ENCODE results near the gene ZNF385A. TPM values are rescaled to one million over a fixed set of nuclear protein-coding genes. Genes with fewer than 3 reads are reported as not detected.
"Not testable (repeated sequence)": the region's sequence is repeated elsewhere in the genome, so short reads cannot be mapped to it uniquely, and the experiment has no call there.

Gene ZNF385A
- total RNA-seq, 1 donor from 2014 or later: 15.6 TPM

DNA sequence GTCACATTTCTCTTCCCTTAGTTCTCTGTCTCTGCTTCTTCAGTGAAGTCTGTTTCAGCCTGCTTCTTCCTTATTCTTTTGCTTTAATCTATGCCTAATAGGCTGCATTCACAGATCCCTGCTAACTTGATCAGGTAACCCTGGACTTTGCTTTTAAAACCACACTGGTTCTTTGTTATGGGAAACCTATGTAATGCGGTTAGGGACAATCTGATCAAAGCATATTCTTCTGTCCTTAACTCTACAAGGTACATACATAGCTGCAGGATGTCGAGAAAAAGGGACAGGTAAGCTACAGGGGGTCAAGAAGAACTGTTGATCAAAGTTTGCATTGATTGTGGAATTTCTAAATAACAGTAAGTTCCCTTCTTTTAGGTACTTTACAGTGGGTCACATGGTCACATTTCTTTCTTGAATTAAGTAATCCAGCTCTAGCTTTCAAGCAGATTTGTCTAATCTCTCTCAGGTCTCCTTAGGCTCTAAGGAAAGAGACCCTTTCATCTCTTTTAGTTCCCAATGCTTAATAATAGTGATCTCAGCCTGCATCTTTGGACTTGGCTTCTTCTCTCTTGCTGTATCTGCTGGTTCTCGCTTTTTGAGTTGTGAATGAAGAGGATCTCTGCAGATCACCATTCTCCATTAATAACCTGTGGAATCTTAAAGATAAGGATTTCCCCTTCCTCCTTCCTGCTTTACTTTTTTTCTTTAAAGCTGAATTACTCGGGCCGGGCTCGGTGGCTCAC is 55.8 kb downstream of the ZNF385A start:
- DNase-seq (ENCODE audit: low spot score, unreplicated experiment): no peak
- Mint-ChIP-seq H3K27me3 (no peaks in the 10 kb centered on the region), H3K36me3 (ENCODE audit: insufficient read depth) (peaks cover 2% of the 10 kb centered on the region), H3K9me3 (ENCODE audit: low read depth) (no peaks in the 10 kb centered on the region), H3K27ac (peak overlapping the region; percentile 50), H3K4me1 (ENCODE audit: low read depth) (peaks cover 24% of the 10 kb centered on the region), H3K4me3 (ENCODE audit: low read depth) (no peak overlapping the region)
- TF ChIP-seq, protein P1, sequence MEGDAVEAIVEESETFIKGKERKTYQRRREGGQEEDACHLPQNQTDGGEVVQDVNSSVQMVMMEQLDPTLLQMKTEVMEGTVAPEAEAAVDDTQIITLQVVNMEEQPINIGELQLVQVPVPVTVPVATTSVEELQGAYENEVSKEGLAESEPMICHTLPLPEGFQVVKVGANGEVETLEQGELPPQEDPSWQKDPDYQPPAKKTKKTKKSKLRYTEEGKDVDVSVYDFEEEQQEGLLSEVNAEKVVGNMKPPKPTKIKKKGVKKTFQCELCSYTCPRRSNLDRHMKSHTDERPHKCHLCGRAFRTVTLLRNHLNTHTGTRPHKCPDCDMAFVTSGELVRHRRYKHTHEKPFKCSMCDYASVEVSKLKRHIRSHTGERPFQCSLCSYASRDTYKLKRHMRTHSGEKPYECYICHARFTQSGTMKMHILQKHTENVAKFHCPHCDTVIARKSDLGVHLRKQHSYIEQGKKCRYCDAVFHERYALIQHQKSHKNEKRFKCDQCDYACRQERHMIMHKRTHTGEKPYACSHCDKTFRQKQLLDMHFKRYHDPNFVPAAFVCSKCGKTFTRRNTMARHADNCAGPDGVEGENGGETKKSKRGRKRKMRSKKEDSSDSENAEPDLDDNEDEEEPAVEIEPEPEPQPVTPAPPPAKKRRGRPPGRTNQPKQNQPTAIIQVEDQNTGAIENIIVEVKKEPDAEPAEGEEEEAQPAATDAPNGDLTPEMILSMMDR (IDR thresholded peaks at IDR 0.05; ENCODE audit: unreplicated experiment): no peak

DNA sequence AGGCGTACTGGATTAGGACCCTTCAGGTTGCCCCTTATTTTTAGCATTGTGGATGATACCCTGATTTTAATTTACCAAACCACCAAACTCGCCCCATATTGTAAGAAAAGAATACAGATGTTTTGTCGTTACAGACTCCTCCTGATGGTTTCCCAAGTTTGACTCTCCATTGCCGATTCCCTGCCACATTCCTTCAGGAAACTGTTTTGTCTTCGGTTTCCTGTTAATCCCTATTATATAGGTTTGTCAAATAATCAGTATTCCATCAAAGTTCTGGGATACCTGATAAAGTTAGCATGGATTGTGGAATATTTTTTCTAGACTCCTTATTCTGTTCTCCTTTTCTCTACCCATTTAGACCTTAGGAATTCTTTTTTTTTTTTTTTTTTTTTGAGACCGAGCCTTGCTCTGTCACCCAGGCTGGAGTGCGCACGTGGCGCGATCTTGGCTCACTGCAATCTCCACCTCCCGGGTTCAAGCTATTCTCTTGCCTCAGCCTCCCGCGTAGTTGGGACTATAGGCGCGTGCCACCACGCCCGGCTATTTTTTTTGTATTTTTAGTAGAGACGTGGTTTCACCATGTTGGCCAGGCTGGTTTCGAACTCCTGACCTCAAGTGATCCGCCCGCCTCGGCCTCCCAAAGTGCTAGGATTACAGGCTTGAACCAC is 59.0 kb downstream of the ZNF385A start:
- DNase-seq (ENCODE audit: low spot score, unreplicated experiment); H3K9me3 Mint-ChIP-seq (ENCODE audit: low read depth); H3K27me3 Mint-ChIP-seq; H3K36me3 Mint-ChIP-seq (ENCODE audit: insufficient read depth): not testable (repeated sequence)
- Mint-ChIP-seq H3K4me1 (ENCODE audit: low read depth) (peaks cover 23% of the 10 kb centered on the region), H3K27ac (peak overlapping the region; percentile 99), H3K4me3 (ENCODE audit: low read depth) (peak overlapping the region; percentile 98)

DNA sequence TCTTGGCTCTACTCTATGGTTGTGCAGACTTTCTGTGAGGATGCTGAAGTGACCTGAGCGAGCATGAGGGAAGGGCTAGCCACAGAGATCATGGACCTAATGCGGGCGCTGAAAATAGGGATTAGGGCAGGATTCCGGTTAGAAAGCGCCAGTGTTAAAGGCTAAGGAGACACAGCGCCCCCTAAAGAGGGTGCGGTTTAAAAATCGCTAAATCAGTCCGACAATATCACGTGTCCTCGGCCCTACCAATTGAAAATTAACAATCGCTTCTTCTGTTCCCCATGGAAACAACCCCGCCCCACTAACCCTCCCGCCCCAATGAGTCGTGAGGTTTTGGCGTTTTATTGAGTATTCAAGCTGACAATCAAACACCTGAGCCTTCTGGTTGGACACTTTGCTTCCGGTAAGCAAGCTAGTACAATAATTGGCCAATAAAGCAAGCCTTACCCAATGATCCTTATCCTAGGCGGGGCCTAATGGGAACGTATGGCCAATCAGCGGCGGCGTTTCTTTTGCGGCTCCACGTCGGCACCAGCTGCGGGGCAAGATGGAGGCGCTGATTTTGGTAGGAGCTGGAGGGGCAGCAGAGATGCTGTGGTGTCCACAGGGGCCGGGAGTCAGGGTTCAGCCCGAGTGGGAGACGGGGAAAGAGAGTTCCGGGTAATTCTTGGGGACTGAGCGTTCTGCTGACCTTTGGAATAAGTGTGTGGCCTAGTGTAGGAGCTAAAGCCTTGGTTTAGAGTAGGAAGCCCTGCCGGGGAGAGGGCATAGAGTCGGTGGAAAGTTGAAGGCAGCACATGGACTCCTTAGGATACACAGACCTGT is 59.7 kb downstream of the ZNF385A start, which contains the start of gene COPZ1:
COPZ1 (plus strand) TSS at position 515 of the 825 bp plus-strand sequence; CDS start at position 548, 33 bp downstream.
- Mint-ChIP-seq H3K4me3 (ENCODE audit: low read depth) (peak within 1 kb of the TSS; percentile 98), H3K27ac (peak within 1 kb of the TSS; percentile 99), H3K36me3 (ENCODE audit: insufficient read depth) (no peaks in the 10 kb centered on the region), H3K9me3 (ENCODE audit: low read depth) (no peaks in the 10 kb centered on the region), H3K27me3 (no peaks in the 10 kb centered on the region), H3K4me1 (ENCODE audit: low read depth) (peaks cover 16% of the 10 kb centered on the region)
- DNase-seq (ENCODE audit: low spot score, unreplicated experiment): peak; percentile 85
- TF ChIP-seq, protein P1 (IDR thresholded peaks at IDR 0.05; ENCODE audit: unreplicated experiment): peak; percentile 75

DNA sequence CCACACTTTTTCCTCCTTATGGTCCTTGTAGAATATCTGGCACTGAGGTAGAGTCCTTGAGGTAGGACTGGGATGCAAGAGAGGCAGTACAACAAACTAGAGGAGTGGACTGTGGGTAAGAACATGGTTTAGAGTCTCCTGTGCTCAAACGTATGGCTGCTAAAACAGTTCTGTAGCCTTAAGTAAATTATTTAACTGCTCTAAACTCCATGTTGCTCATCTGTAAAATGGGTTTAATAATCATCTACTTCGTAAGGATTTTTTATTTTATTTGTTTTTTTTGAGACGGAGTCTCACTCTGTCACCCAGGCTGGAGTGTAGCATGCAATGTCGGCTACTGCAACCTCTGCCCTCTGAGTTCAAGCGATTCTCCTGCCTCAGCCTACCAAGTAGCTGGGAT is 63.2 kb downstream of the ZNF385A start:
- DNase-seq (ENCODE audit: low spot score, unreplicated experiment): no peak
- Mint-ChIP-seq H3K36me3 (ENCODE audit: insufficient read depth) (no peaks in the 10 kb centered on the region), H3K4me1 (ENCODE audit: low read depth) (peaks cover 7% of the 10 kb centered on the region), H3K27me3 (no peaks in the 10 kb centered on the region), H3K9me3 (ENCODE audit: low read depth) (no peaks in the 10 kb centered on the region), H3K27ac (no peak overlapping the region), H3K4me3 (ENCODE audit: low read depth) (no peak overlapping the region)
- TF ChIP-seq, protein P1 (IDR thresholded peaks at IDR 0.05; ENCODE audit: unreplicated experiment): no peak

Small RNA genes within 50 kb of the gene (microRNA-seq; reads per million reads assigned to microRNA genes)
- 771 reads per million, percentile 76 among the genes with 10 or more reads in this experiment for gene MIR148B (ENCODE audit: borderline number of aligned reads, unreplicated experiment)

Other genes with a start within 250 kb of the ZNF385A start
- gene SMUG1, start 195.7 kb downstream of the ZNF385A start, total RNA-seq: 53.1 and 57.6 TPM in 2 replicates
- gene CBX5, start 104.6 kb downstream of the ZNF385A start, total RNA-seq: 261 and 271 TPM in 2 replicates
- gene HNRNPA1, start 104.0 kb downstream of the ZNF385A start, total RNA-seq: 2,514 and 2,551 TPM in 2 replicates
- 17.2 and 17.9 TPM in 2 replicates for gene NFE2, start 83.7 kb downstream of the ZNF385A start, total RNA-seq
- gene COPZ1, start 59.6 kb downstream of the ZNF385A start, total RNA-seq: 165 and 173 TPM in 2 replicates
- gene GPR84, start 20.2 kb downstream of the ZNF385A start, total RNA-seq: not detected in 2 replicates
- 32.2 and 37.8 TPM in 2 replicates for gene ITGA5, start 34.5 kb upstream of the ZNF385A start, total RNA-seq
- gene GTSF1, start 88.9 kb upstream of the ZNF385A start, total RNA-seq: not detected in 2 replicates
- gene NCKAP1L, start 113.0 kb upstream of the ZNF385A start, total RNA-seq: not detected in 2 replicates
- gene PDE1B, start 164.9 kb upstream of the ZNF385A start, total RNA-seq: 0.71 and 0.81 TPM in 2 replicates
- gene PPP1R1A, start 203.9 kb upstream of the ZNF385A start, total RNA-seq: 22.1 and 22.3 TPM in 2 replicates